Stimulated activated CD4-positive, alpha-beta T cell treated with anti-CD3 and anti-CD28 coated beads, Interleukin-1b, Interleukin-23, amount 100 ng/mL, for 48 hours (primary cell): ENCODE measurements around the gene IFIT3.

Experiments
- DNase-seq: peaks from one replicate; pipeline ENCODE4 v3.0.0-alpha.2; 2020

The IFIT3 gene

GRCh38 chr10:89363729-89364442 lies 36.1 kb downstream of the IFIT3 start:
- DNase-seq: no peak

GRCh38 chr10:89364531-89364930 lies 36.7 kb downstream of the IFIT3 start:
- DNase-seq: no peak

- no peak for DNase-seq
These were observed 39.7 kb downstream of the IFIT3 start for GRCh38 chr10:89367529-89367928.

GRCh38 chr10:89368129-89368528 lies 40.3 kb downstream of the IFIT3 start:
- DNase-seq: no peak

- no peak for DNase-seq
These were observed 41.6 kb downstream of the IFIT3 start for GRCh38 chr10:89369156-89370105.

DNA sequence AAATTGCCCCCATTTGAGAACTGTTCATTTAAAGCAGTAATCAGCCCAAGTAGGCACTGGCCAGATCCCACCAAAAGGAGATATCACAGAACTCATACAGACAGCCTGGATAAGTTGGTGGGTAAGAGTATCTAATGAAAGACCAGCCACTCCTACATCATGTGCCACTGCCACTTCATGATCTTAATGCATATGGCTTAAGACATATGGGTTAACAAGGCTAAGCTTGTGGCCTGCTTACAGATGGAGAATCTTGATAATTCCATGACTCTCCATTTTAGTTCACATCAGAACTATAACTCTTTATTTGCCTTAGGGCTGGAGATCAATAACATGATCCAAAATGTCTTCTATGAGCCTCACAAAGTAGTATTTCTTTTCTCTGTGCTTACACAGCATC lies 43.3 kb downstream of the IFIT3 start:
- no peak for DNase-seq

DNA sequence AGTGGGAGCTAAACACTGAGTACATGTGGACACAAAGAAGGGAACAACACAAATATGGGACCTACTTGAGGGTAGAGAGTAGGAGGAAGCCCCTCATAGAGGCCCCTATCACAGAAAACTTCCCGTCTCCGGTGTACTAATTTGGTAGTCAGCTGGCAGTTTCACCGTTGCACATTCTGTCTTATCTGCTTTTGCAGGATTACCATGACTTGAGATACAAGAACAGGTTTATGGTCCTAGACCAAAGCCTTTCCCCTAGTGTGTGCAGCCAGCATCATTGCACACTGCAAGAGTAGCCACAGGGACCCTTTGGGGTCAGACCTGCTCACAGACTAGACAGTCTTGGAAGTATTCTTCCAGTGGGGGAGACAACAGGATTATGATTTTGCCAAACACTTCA lies 44.2 kb downstream of the IFIT3 start:
- no peak for DNase-seq

DNA sequence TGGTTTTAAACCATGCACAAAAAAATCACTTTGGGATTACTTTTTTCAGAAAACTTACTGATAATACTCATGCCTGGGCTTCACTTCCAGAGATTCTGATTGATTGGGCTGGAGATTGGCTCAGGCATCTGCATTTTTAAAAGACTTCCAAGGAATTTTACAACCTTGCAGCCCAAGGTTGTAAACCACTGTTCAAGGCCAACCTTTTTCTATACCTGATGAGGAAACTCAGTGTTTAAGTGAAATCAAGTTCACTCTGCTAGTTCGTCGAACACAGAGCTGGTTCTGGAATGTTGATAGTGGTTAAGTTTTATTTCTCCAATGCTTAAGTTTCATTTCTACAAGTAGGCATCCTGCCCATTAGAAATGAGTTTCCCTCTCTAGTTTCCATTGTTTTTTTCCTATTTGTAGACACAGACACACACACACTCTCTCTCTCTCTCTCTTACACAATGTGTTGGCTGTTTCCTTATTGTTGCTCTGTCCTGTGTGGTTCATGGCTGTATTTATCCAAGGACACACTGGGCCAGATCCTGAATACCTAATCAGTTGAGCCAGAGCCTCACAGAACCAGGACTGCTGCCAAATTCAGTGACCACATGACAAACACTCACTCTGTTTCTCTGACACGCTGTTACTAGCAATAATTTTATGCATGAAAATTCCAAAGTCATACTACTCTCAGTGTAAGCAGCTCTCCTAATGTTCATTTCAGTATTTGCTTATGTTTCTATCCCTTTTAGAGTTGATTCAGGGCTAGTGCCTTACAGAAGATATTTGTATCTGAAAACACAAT lies 46.3 kb downstream of the IFIT3 start:
- DNase-seq: no peak

- no peak for DNase-seq
These were observed 46.9 kb downstream of the IFIT3 start for GRCh38 chr10:89374713-89375141.

DNA sequence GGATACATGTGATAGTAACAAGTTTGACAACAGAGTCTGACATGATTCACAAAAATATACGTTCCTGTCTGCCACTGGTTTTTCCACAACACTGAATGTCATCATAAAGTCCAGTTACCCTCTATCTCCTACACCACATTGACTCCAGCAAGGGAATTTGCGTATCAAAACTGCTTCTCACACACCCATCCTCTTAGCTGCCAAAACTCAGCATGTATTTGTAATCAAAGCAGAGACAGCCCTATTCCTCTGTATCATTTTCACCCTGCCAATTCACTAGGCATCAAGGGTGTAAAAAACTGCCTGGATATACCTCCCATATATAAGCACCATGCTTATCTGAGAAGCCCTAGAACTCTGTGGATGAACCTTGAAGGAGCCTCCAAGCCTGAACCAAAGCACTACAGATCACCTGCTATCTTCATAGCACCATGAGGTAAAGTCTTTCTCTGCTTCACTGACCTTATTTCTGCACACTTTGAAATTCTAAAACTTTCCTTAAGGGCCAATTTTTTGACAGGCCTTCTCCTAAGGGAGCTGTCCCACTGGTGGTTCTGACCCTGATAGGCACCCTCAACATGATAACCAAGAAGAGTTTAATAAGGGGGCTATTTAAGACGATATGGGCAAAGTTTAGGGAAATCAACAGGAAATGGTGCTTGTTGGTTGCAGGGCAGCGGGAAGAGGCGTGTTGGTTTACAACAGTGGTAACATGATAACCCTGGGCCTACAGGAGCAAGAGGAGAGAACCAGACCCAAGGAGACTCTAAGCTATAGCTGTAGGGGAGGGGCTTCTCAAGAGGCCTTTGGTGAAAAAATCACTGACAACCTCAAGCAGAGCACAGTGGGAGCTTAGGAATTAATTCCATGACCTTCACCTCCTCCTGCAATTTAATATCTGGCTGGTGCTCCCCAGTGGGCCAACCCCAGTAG lies 50.2 kb downstream of the IFIT3 start, which contains the start of gene IFIT1B:
Gene IFIT1B, plus strand, starts transcription at position 352 of the 933 bp plus-strand sequence. Its CDS starts 80 bp downstream, at position 432.
- DNase-seq: no peak

GRCh38 chr10:89379103-89379502 lies 51.3 kb downstream of the IFIT3 start:
- DNase-seq: no peak

GRCh38 chr10:89382757-89383156 lies 55.0 kb downstream of the IFIT3 start:
- DNase-seq: no peak

- DNase-seq: no peak
These were observed 56.9 kb downstream of the IFIT3 start for GRCh38 chr10:89384474-89385340.

- no peak for DNase-seq
These were observed 61.0 kb downstream of the IFIT3 start for GRCh38 chr10:89388806-89389205.

GRCh38 chr10:89389254-89389653 lies 61.5 kb downstream of the IFIT3 start:
- DNase-seq: no peak
